ENCODE data around the gene PLEKHA7. TPM values are rescaled to one million over a fixed set of nuclear protein-coding genes. Genes with fewer than 3 reads are reported as not detected.

PLEKHA7 gene
- total RNA-seq, 1 experiment from 2014 or later = 57.6 TPM

DNA sequence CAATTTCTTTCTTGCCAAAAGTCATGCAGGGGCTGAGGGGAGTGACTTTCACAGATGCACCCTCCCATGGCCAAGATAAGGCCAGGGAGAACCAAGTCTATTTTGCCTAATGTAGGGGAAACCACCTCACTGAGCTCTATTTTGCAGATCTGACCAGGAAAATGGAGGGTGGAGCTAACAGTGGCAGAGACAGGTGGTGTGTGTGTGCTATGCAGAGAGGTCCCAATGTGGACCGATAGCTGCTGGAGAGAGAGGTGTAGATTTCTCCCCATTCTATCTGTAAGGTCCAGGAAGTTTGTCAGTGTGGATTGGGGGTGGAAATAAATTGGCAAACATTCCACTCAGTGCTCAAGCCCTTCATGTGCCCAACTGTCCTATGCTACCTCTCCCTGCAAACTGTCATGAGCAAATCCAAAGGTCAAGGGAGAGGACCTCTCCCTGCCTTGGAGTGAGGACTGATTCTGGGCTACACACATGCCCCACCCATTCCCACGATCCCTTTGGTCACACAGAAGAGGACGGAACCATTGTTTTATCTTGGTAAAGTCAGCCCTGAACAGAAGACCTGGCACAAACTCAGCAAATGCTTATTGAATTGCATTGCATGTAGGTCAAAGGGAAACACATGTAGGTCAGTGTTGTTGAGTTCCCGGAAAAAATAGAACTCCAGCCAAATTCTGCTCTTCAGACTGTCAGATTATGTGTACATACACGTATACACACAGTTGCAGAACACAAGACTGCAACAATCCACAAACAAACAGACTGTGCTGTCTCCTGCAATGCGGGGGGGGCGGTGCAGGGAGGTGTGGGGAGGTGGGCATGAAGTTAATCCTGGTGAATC lies 209.9 kb downstream of the PLEKHA7 start:
- H3K27me3 ChIP-seq (replicated peaks; ENCODE audit: control insufficient read depth, insufficient read depth, low read length) = no peaks in the 10 kb centered on the region
- TF ChIP-seq, protein P1, sequence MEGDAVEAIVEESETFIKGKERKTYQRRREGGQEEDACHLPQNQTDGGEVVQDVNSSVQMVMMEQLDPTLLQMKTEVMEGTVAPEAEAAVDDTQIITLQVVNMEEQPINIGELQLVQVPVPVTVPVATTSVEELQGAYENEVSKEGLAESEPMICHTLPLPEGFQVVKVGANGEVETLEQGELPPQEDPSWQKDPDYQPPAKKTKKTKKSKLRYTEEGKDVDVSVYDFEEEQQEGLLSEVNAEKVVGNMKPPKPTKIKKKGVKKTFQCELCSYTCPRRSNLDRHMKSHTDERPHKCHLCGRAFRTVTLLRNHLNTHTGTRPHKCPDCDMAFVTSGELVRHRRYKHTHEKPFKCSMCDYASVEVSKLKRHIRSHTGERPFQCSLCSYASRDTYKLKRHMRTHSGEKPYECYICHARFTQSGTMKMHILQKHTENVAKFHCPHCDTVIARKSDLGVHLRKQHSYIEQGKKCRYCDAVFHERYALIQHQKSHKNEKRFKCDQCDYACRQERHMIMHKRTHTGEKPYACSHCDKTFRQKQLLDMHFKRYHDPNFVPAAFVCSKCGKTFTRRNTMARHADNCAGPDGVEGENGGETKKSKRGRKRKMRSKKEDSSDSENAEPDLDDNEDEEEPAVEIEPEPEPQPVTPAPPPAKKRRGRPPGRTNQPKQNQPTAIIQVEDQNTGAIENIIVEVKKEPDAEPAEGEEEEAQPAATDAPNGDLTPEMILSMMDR (IDR thresholded peaks at IDR 0.05; ENCODE audit: insufficient read depth in 1 of 2, low read depth in 1 of 2, low read length in 1 of 2, severe bottlenecking in 1 of 2, unreplicated experiment in 1 of 2) = no peak
- Mint-ChIP-seq H3K27ac (ENCODE audit: unreplicated experiment) (no peak overlapping the region), H3K4me3 (ENCODE audit: unreplicated experiment) (no peak overlapping the region), H3K9me3 (ENCODE audit: unreplicated experiment) (no peaks in the 10 kb centered on the region), H3K4me1 (ENCODE audit: low read depth, unreplicated experiment) (no peaks in the 10 kb centered on the region), H3K36me3 (ENCODE audit: insufficient read depth, unreplicated experiment) (peaks cover 25% of the 10 kb centered on the region), H3K27me3 (ENCODE audit: insufficient read depth, unreplicated experiment) (no peaks in the 10 kb centered on the region)
- BruUV-seq (replicated peaks) = no TSS peak
- ChIA-PET POLR2A (no interaction called here), CTCF (no interaction called here)
- intact Hi-C loops (cut with micrococcal nuclease; ENCODE audit: unreplicated experiment) = no loop called here
- no peak overlapping the region for H3K4me3 ChIP-seq (ENCODE audit: low read depth, low read length)
- H3K4me1 ChIP-seq = no peaks in the 10 kb centered on the region
- H3K36me3 ChIP-seq (ENCODE audit: control insufficient read depth, insufficient read depth, low read length) = peaks cover 3% of the 10 kb centered on the region
- H3K9me3 ChIP-seq = no peaks in the 10 kb centered on the region
- no peak for DNase-seq

- POLR2A ChIA-PET = no interaction called here
- H3K27me3 ChIP-seq (replicated peaks; ENCODE audit: control insufficient read depth, insufficient read depth, low read length) = no peaks in the 10 kb centered on the region
- intact Hi-C loops (cut with micrococcal nuclease; ENCODE audit: unreplicated experiment) = no loop called here
- Mint-ChIP-seq H3K27me3 (ENCODE audit: insufficient read depth, unreplicated experiment) (no peaks in the 10 kb centered on the region), H3K4me3 (ENCODE audit: unreplicated experiment) (no peak overlapping the region), H3K4me1 (ENCODE audit: low read depth, unreplicated experiment) (no peaks in the 10 kb centered on the region), H3K36me3 (ENCODE audit: insufficient read depth, unreplicated experiment) (peaks cover 38% of the 10 kb centered on the region), H3K27ac (ENCODE audit: unreplicated experiment) (no peak overlapping the region), H3K9me3 (ENCODE audit: unreplicated experiment) (no peaks in the 10 kb centered on the region)
- no TSS peak for BruUV-seq (replicated peaks)
- no peak overlapping the region for H3K4me3 ChIP-seq (ENCODE audit: low read depth, low read length)
- H3K4me1 ChIP-seq = no peaks in the 10 kb centered on the region
- CTCF ChIA-PET = interaction anchor here (0.6 to 0.7 kb wide), 2 partner anchors 9 to 45 kb away, joined by 3 to 4 read pairs; no protein-coding TSS in a partner anchor
- TF ChIP-seq, protein P1 (IDR thresholded peaks at IDR 0.05; ENCODE audit: insufficient read depth in 1 of 2, low read depth in 1 of 2, low read length in 1 of 2, severe bottlenecking in 1 of 2, unreplicated experiment in 1 of 2) = no peak
- H3K36me3 ChIP-seq (ENCODE audit: control insufficient read depth, insufficient read depth, low read length) = peaks cover 3% of the 10 kb centered on the region; the same call in 1 of the 2 replicates
- DNase-seq = no peak
- H3K9me3 ChIP-seq = no peaks in the 10 kb centered on the region
Observed at GRCh38 chr11:16801288-16801980, 212.8 kb downstream of the PLEKHA7 start.

- Histone ChIP-seq H3K4me3 (ENCODE audit: low read depth, low read length) (no peak overlapping the region), H3K36me3 (ENCODE audit: control insufficient read depth, insufficient read depth, low read length) (peaks cover 3% of the 10 kb centered on the region; the same call in 1 of the 2 replicates), H3K9me3 (no peaks in the 10 kb centered on the region), H3K27me3 (replicated peaks; ENCODE audit: control insufficient read depth, insufficient read depth, low read length) (no peaks in the 10 kb centered on the region), H3K4me1 (no peaks in the 10 kb centered on the region)
- peaks cover 38% of the 10 kb centered on the region for H3K36me3 Mint-ChIP-seq (ENCODE audit: insufficient read depth, unreplicated experiment)
- H3K9me3 Mint-ChIP-seq (ENCODE audit: unreplicated experiment) = no peaks in the 10 kb centered on the region
- H3K4me1 Mint-ChIP-seq (ENCODE audit: low read depth, unreplicated experiment) = no peaks in the 10 kb centered on the region
- H3K4me3 Mint-ChIP-seq (ENCODE audit: unreplicated experiment) = no peak overlapping the region
- intact Hi-C loops (cut with micrococcal nuclease; ENCODE audit: unreplicated experiment) = no loop called here
- H3K27me3 Mint-ChIP-seq (ENCODE audit: insufficient read depth, unreplicated experiment) = no peaks in the 10 kb centered on the region
- TF ChIP-seq, protein P1 (IDR thresholded peaks at IDR 0.05; ENCODE audit: insufficient read depth in 1 of 2, low read depth in 1 of 2, low read length in 1 of 2, severe bottlenecking in 1 of 2, unreplicated experiment in 1 of 2) = no peak
- no peak for DNase-seq
- POLR2A ChIA-PET = no interaction called here
- CTCF ChIA-PET = interaction anchor here (0.6 kb wide), 1 partner anchor 44 kb away, joined by 4 read pairs; no protein-coding TSS in a partner anchor
- H3K27ac Mint-ChIP-seq (ENCODE audit: unreplicated experiment) = no peak overlapping the region
- no TSS peak for BruUV-seq (replicated peaks)
Observed at GRCh38 chr11:16800382-16800781, 213.8 kb downstream of the PLEKHA7 start.

Measured in Caco-2 (cell line).